HAP-1 (cell line): ENCODE measurements around the gene UBE2J2.

Source experiments
- DNase-seq, 2 experiments: peaks; one replicate each; pipeline ENCODE4 v3.0.0-alpha.2; 2016 to 2020; ENCODE audit warnings: low spot score in 2 of 2
- H3K27me3 ChIP-seq: fragments of 250-450 bp; sonication (Bioruptor Pico); 2 replicates; pipeline ENCODE4 v1.5.1; 2020; ENCODE audit warnings: low read depth, mild to moderate bottlenecking, moderate library complexity
- H3K36me3 ChIP-seq: fragments of 250-450 bp; sonication (Bioruptor Pico); replicated peaks from 2 replicates; pipeline ENCODE4 v1.5.1; 2020; ENCODE audit warnings: mild to moderate bottlenecking
- H3K4me1 ChIP-seq: fragments of 250-450 bp; sonication (Bioruptor Pico); 2 replicates; pipeline ENCODE4 v1.5.1; 2020; ENCODE audit warnings: mild to moderate bottlenecking
- H3K4me3 ChIP-seq: fragments of 250-450 bp; sonication (Bioruptor Pico); 2 replicates; pipeline ENCODE4 v1.5.1; 2020; ENCODE audit warnings: mild to moderate bottlenecking, moderate library complexity
- H3K9me3 ChIP-seq: fragments of 250-450 bp; sonication (Bioruptor Pico); 2 replicates; pipeline ENCODE4 v1.5.1; 2020; ENCODE audit warnings: mild to moderate bottlenecking, moderate library complexity
- in situ Hi-C: fragments of 300-500 bp; cut with MboI; formaldehyde crosslinking; loops from 3 replicates; pipeline ENCODE4 v1.14.3; 2020; ENCODE audit warnings: low sequenced_read_pairs, inconsistent platforms, mixed read lengths

Gene UBE2J2

GRCh38 chr1:1218524-1219200 lies 55.0 kb downstream of the UBE2J2 start:
- Histone ChIP-seq H3K36me3 (peaks cover 28% of the 10 kb centered on the region), H3K4me3 (no peak overlapping the region), H3K27me3 (no peaks in the 10 kb centered on the region), H3K4me1 (no peaks in the 10 kb centered on the region), H3K9me3 (no peaks in the 10 kb centered on the region)
- no peak for DNase-seq
- in situ Hi-C loops, result no loop called here

DNA sequence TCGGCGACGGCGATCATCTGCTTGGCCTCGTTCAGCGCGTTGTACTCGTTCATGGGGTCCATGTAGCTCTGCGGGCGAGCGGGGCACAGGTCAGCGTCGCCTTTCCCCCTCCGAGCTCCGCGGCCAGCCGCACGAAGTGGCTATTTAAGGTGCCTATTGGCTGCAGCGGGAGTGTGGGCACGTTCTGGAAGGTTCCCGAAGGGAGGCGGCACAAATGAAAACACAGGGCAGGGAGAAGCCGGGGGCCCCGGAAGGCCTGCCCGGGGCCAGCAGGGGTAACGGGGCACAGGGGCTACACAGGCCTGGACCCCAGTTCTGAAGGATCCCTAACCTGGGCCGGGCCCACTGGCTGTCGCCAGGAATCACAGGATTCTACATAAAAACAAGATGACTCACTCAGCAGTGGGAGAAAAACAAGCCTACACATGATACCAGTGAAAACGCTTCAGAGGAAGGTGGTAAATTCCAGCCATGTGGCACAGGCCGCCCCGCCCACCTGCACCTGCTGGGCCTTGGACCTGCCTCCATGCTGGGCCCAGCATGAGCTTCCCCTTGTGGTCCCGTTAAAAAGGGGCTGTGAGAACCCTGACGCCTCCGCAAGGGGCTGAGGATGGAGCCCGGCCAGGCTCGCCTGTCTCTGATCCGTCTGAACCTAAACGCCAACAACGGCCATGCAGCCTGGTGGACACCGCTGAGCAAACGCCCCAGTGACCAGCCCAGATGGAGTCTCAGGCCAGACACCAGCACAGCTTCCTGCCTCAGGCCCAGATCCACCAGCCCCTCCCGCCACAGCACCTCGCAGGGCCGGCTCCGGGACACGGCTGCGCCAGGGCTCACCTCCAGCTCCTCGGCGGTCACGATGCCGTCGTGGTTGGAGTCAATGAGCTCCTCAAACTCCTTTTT lies 55.8 kb downstream of the UBE2J2 start:
- no peaks in the 10 kb centered on the region for H3K4me1 ChIP-seq
- no peak for DNase-seq
- peaks cover 23% of the 10 kb centered on the region for H3K36me3 ChIP-seq
- no peaks in the 10 kb centered on the region for H3K27me3 ChIP-seq
- H3K4me3 ChIP-seq, result no peak overlapping the region
- H3K9me3 ChIP-seq, result no peaks in the 10 kb centered on the region
- in situ Hi-C loops, result no loop called here

DNA sequence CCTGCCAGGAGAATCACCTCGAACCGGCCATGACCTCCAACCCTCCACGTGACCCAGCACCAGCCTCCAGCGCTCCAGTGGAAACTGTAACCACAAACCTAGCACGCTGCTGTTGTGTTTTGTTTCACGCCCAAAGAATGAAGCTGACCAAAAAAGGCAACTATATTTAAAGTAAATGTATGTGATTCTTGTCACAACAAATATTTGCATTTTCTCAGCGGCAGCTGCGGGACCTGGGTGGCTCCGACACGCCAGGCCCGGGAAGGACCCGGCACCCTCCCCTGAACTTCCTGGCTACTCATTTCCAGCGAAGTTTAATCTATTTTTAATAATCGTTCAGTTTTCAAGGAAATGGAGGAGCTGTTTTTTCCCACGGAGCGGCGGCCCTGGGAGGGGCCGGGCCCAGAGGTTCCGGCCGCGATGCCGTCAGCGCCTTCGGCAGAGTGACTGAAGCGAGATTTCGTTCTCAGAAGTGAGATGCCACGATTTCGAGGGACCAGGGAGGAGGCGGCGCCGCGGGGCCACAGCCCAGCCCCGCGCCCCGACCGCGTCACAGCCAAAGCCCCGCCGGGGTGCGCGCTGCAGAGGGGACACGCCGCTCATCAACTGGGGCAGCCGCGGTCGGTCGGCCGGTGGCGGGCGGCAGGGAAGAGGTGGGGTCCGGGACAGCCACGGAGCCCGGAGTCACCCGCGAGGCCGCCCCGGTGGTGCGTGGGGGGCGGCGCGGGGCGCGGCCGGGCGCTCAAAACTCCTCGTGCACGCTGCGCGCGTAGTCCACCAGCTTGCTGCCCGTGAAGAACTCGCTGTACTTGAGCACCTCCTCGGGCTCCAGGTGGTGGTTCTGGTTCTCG lies 56.7 kb downstream of the UBE2J2 start:
- Histone ChIP-seq H3K4me1 (no peaks in the 10 kb centered on the region), H3K4me3 (no peak overlapping the region), H3K36me3 (peaks cover 17% of the 10 kb centered on the region), H3K9me3 (no peaks in the 10 kb centered on the region), H3K27me3 (no peaks in the 10 kb centered on the region)
- no peak for DNase-seq
- in situ Hi-C loops, result no loop called here

- DNase-seq, result no peak
- no peaks in the 10 kb centered on the region for H3K27me3 ChIP-seq
- no peaks in the 10 kb centered on the region for H3K4me1 ChIP-seq
- no peak overlapping the region for H3K4me3 ChIP-seq
- H3K9me3 ChIP-seq, result no peaks in the 10 kb centered on the region
- peaks cover 11% of the 10 kb centered on the region for H3K36me3 ChIP-seq
- in situ Hi-C loops, result no loop called here
Measured at GRCh38 chr1:1215881-1216605, 57.6 kb downstream of the UBE2J2 start.

- Histone ChIP-seq H3K27me3 (no peaks in the 10 kb centered on the region), H3K4me3 (no peak overlapping the region), H3K9me3 (no peaks in the 10 kb centered on the region), H3K4me1 (no peaks in the 10 kb centered on the region), H3K36me3 (peaks cover 9% of the 10 kb centered on the region)
- DNase-seq, result no peak
- in situ Hi-C loops, result no loop called here
Measured at GRCh38 chr1:1215080-1215676, 58.5 kb downstream of the UBE2J2 start.

DNA sequence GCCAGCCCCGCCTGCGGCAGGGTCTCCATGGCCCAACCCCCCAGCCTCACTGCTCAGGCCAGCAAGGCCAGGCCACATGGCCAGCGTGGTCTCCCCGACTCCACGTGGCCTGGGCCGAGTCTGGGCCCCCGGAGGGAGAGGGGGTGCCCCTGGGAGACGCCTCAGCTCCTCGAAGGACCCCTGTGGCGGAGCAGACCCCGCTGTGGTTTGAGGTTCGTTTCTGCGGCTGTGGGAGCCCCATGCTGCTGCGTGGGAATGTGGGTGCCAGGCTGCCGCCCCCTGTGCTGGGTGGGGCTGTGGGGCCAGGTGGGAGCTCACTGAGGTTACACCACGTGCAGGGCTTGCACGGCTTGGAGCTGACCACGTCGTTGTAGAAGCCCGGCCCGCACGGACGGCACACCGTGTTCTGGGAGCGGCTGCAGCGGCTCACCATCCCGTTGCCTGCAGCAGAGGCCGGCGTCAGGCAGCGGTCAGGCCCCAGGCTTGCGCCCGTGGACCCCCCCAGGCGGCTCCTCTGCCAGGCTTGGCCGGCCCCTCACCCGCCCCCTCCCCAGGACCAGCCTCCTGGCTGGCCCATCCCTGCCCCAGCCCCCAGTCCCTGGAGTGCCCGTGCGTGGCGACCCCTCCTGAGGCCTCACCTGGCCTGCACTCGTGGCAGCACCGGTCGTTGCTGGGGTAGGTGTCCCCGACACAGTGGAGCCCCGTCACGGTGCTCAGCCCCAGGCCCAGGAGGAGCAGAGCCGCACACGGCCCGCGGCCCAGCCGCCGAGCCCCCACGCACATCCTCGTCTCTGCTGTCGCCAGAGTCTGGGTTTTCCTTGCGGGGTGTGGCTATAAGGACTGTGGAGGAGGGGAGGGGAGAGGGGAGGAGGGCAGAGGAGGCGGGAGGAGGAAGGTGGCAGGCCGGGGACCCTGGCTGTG lies 60.0 kb downstream of the UBE2J2 start, which contains the start of gene TNFRSF4:
TNFRSF4 (minus strand) TSS at position 809 of the 921 bp plus-strand sequence; CDS start at position 783, 26 bp downstream.
- in situ Hi-C loops, result no loop called here
- DNase-seq, result no peak
- Histone ChIP-seq H3K27me3 (no peaks in the 10 kb centered on the region), H3K4me3 (no peak within 1 kb of the TSS), H3K36me3 (peaks cover 7% of the 10 kb centered on the region), H3K9me3 (no peaks in the 10 kb centered on the region), H3K4me1 (no peaks in the 10 kb centered on the region)

DNA sequence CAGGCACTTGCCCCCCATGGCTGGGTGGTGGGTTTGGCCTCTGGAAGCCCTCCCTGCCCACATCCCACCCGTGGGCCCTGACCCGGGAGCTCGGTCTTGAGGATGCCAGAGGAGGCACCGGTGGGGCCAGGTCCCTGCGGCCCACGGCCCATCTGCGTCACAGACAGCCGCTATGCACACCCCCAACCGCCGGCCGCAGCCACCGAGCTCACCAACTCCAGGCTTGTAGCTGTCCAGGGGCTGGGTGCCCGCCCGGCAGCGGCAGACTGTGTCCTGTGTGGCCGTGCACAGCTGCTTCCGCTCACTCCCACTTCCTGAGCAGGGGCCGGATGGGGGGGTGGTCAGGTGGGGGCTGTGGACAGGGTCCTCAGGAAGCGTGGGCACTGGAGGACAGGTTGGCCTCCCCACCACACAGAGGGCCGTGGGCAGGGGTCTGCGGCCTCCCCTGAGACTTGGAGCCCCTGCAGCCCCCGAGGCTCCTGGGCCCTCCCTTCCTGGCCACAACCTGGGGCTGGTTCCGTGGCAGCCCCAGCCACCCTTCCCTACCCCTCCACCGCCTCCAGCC lies 60.8 kb downstream of the UBE2J2 start:
- in situ Hi-C loops, result no loop called here
- no peak overlapping the region for H3K4me3 ChIP-seq

GRCh38 chr1:1211541-1212441 lies 61.9 kb downstream of the UBE2J2 start:
- no peaks in the 10 kb centered on the region for H3K4me1 ChIP-seq
- no peak overlapping the region for H3K4me3 ChIP-seq
- in situ Hi-C loops, result no loop called here
- no peak for DNase-seq
- no peaks in the 10 kb centered on the region; the same call in 1 of the 2 replicates for H3K36me3 ChIP-seq
- no peaks in the 10 kb centered on the region for H3K27me3 ChIP-seq
- no peaks in the 10 kb centered on the region for H3K9me3 ChIP-seq

More for the DNA sequence above, 60.8 kb downstream of the UBE2J2 start:
- Histone ChIP-seq H3K9me3 (no peaks in the 10 kb centered on the region), H3K36me3 (no peaks in the 10 kb centered on the region; the same call in 1 of the 2 replicates), H3K4me1 (no peaks in the 10 kb centered on the region), H3K27me3 (no peaks in the 10 kb centered on the region)
- DNase-seq, result no peak

- in situ Hi-C loops, result no loop called here
- H3K36me3 ChIP-seq, result no peaks in the 10 kb centered on the region
- H3K27me3 ChIP-seq, result no peaks in the 10 kb centered on the region
- H3K4me1 ChIP-seq, result no peaks in the 10 kb centered on the region
- H3K9me3 ChIP-seq, result no peaks in the 10 kb centered on the region
- H3K4me3 ChIP-seq, result no peak overlapping the region
- DNase-seq, result no peak
Measured at GRCh38 chr1:1210726-1211540, 62.7 kb downstream of the UBE2J2 start.

GRCh38 chr1:1208713-1209433 lies 64.8 kb downstream of the UBE2J2 start:
- no peaks in the 10 kb centered on the region for H3K4me1 ChIP-seq
- no peak for DNase-seq
- no peaks in the 10 kb centered on the region for H3K9me3 ChIP-seq
- in situ Hi-C loops, result no loop called here
- no peak overlapping the region for H3K4me3 ChIP-seq
- no peaks in the 10 kb centered on the region for H3K27me3 ChIP-seq
- H3K36me3 ChIP-seq, result no peaks in the 10 kb centered on the region
